Activated T-cell treated with anti-CD3 and anti-CD28 coated beads, Interleukin-2, amount 50 U/mL, for 24 hours (primary cell): ENCODE data around the gene SCAP.
"Not testable (repeated sequence)": the region's sequence is repeated elsewhere in the genome, so short reads cannot be mapped to it uniquely, and the experiment has no call there.

Experiments
- DNase-seq: peaks from one replicate; pipeline ENCODE4 v3.0.0-alpha.2; 2020
- H3K27ac Mint-ChIP-seq: 2 replicates; pipeline ENCODE4 v1.8.0; 2020; ENCODE audit warnings: mild to moderate bottlenecking, mixed read lengths
- H3K27me3 Mint-ChIP-seq: 2 replicates; pipeline ENCODE4 v1.8.0; 2020; ENCODE audit warnings: mixed read lengths
- H3K36me3 Mint-ChIP-seq: 2 replicates; pipeline ENCODE4 v1.8.0; 2020; ENCODE audit warnings: low read depth, mixed read lengths
- H3K4me1 Mint-ChIP-seq: 2 replicates; pipeline ENCODE4 v1.8.0; 2020; ENCODE audit warnings: low read depth, mixed read lengths
- H3K4me3 Mint-ChIP-seq: 2 replicates; pipeline ENCODE4 v1.8.0; 2020; ENCODE audit warnings: mild to moderate bottlenecking, moderate library complexity, mixed read lengths
- H3K9me3 Mint-ChIP-seq: 2 replicates; pipeline ENCODE4 v1.8.0; 2020; ENCODE audit warnings: mixed read lengths

SCAP gene

DNA sequence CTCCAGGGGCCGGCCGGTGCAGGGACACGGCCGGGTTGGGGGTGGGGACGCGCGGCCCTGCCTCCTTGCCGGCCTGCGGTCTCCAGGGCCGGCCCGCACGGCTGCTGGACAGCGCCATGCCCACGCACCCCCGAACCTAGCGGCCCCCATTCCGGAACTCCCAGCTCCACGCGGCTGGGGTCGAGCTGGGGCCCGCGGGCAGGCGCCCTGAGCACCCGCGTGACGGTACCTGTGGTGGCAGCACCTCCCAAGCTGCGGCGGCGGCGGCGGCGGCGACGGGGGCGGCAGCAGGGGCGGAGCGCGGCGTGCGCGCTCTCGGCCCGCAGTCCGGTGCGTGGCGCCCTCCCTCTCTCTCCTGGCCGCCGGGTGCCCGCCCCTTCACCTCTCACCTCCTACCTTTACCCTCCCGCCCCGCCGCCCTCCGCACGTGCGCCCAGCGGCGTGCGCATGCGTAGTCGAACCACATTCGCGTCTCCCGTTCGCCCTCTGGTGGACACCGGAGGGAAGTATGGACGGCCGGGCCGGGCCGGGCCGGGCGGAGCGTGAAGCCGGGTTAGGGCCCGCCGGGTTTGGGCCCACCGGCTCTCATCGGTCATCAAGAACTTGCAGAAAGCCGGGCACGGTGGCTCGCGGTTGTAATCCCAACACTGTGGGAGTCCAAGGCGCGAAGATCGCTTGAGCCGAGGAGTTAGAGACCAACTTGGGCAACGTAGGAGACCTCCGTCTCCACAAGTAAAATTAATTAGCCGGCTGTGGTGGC lies at the start of gene SCAP:
TSS of gene SCAP (minus strand) at position 372 of the 760 bp plus-strand sequence. CDS start 32,948 bp downstream, outside the sequence.
- H3K9me3 Mint-ChIP-seq = no peaks in the 10 kb centered on the region
- H3K27ac Mint-ChIP-seq = peak within 1 kb of the TSS; percentile 95
- peaks cover 39% of the 10 kb centered on the region for H3K4me1 Mint-ChIP-seq
- DNase-seq = peak; percentile 98
- H3K36me3 Mint-ChIP-seq = peaks cover 13% of the 10 kb centered on the region
- peak within 1 kb of the TSS; percentile 96 for H3K4me3 Mint-ChIP-seq
- H3K27me3 Mint-ChIP-seq = no peaks in the 10 kb centered on the region

GRCh38 chr3:47523310-47524073 lies 47.8 kb upstream of the SCAP start:
- Mint-ChIP-seq H3K36me3 (no peaks in the 10 kb centered on the region), H3K27ac (no peak overlapping the region), H3K9me3 (peaks cover 4% of the 10 kb centered on the region)

DNA sequence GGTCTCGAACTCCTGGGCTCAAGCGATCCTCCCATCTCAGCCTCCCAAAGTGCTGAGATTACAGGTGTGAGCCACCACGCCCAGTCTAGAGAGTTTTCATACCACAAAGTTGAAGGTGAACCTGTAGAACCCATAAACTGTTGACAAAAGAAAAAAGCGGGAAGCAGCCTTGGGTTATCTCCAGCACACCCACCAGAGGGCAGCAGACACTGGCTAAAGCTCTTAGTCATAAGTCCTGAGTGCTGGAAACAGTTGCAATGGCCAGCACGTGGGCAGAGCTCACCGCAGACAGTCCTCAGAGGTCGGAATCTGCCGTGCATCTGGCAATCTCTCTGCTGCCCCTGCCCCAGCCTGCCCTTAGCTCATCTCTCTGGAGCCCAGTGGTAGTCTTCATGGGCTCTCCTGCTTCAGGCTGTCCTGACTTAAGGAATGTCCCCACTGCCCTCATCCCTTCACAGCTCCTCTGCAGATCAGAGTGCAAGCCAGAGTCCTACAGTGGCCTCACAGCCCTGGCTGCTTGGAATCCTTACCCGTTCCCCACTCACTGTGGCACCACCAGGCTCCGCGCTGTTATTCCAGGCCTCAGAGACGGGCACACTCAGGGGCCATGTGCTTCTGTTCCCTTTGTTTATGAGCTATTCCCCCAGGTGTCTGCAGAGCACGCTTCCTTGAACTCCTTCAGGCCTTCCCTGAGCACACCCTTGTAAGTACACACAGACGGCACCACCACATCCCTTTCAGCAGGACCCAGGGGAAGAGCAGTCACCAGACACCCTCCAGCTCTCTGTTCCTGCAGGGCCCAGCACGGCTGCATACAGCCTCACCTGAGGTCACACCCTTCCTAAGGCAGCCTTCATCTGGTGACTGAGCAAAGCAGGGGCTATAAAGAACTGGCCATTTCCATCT lies 46.6 kb upstream of the SCAP start:
- Mint-ChIP-seq H3K4me1 (peaks cover 9% of the 10 kb centered on the region), H3K4me3 (no peak overlapping the region), H3K27ac (peak overlapping the region; percentile 46), H3K27me3 (no peaks in the 10 kb centered on the region), H3K9me3 (no peaks in the 10 kb centered on the region), H3K36me3 (no peaks in the 10 kb centered on the region)
- DNase-seq = peak; percentile 81

More at GRCh38 chr3:47523310-47524073, 47.8 kb upstream of the SCAP start:
- no peak overlapping the region for H3K4me3 Mint-ChIP-seq
- H3K27me3 Mint-ChIP-seq = no peaks in the 10 kb centered on the region
- no peak for DNase-seq
- peaks cover 9% of the 10 kb centered on the region for H3K4me1 Mint-ChIP-seq

- Mint-ChIP-seq H3K9me3 (no peaks in the 10 kb centered on the region), H3K4me3 (no peak overlapping the region), H3K27me3 (no peaks in the 10 kb centered on the region), H3K36me3 (no peaks in the 10 kb centered on the region), H3K27ac (no peak overlapping the region), H3K4me1 (peaks cover 9% of the 10 kb centered on the region)
- DNase-seq = no peak
Observed at GRCh38 chr3:47520756-47521155, 45.0 kb upstream of the SCAP start.

DNA sequence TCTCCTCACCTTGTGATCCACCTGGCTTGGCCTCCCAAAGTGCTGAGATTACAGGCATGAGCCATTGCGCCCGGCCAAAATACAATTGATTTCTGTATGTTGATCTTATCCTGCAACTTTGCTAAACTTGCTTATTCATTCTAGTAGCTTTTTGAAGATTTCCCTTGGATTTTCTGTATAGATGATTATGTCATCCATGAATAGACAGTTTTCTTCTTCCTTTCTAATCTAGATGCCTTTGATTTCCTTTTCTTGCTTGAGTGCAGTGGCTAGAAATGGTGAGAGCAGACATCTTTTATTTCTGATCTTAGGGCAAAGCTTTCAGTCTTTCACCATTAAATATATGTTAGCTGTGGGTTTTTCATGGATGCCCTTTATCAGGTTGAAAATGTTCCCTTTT lies 42.2 kb upstream of the SCAP start:
- Mint-ChIP-seq H3K27ac (no peak overlapping the region), H3K4me3 (no peak overlapping the region), H3K27me3 (no peaks in the 10 kb centered on the region), H3K9me3 (no peaks in the 10 kb centered on the region), H3K36me3 (peaks cover 5% of the 10 kb centered on the region), H3K4me1 (peaks cover 15% of the 10 kb centered on the region)
- no peak for DNase-seq

DNA sequence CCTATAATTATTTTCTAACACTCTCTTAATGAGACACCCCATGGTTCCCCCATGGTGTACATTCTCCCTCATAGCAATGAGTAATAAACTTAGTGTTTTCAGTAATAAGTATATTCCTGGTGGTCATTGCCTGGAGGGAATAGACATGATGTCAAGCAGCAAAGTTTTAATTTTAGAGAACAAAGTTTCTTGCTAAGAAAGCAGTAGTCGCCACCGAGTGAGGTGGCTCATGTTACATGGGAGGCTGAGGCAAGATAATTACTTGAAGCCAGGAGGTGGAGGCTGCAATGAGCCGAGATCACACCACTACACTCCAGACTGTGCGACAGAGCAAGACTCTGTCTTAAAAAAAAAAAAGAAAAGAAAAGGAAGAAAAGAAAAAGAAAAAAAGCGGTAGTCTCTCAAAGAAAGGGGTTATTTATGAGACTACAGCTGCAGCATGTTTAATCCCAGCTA lies 40.2 kb upstream of the SCAP start:
- Mint-ChIP-seq H3K36me3 (peaks cover 23% of the 10 kb centered on the region), H3K4me1 (peaks cover 19% of the 10 kb centered on the region), H3K27me3 (no peaks in the 10 kb centered on the region), H3K9me3 (no peaks in the 10 kb centered on the region), H3K4me3 (no peak overlapping the region), H3K27ac (no peak overlapping the region)
- no peak for DNase-seq

GRCh38 chr3:47515100-47515499 lies 39.4 kb upstream of the SCAP start:
- peak overlapping the region; percentile 39 for H3K4me3 Mint-ChIP-seq
- no peak for DNase-seq
- H3K9me3 Mint-ChIP-seq = no peaks in the 10 kb centered on the region
- H3K4me1 Mint-ChIP-seq = peaks cover 19% of the 10 kb centered on the region
- H3K27ac Mint-ChIP-seq = no peak overlapping the region
- no peaks in the 10 kb centered on the region for H3K27me3 Mint-ChIP-seq
- H3K36me3 Mint-ChIP-seq = peaks cover 30% of the 10 kb centered on the region

- H3K27ac Mint-ChIP-seq = peak within 1 kb of the TSS; percentile 100
- H3K27me3 Mint-ChIP-seq = no peaks in the 10 kb centered on the region
- peaks cover 48% of the 10 kb centered on the region for H3K36me3 Mint-ChIP-seq
- H3K4me3 Mint-ChIP-seq = peak within 1 kb of the TSS; percentile 98
- peaks cover 19% of the 10 kb centered on the region for H3K4me1 Mint-ChIP-seq
- peak; percentile 98 for DNase-seq
- no peaks in the 10 kb centered on the region for H3K9me3 Mint-ChIP-seq
Observed at GRCh38 chr3:47513125-47513929, 37.6 kb upstream of the SCAP start, which contains the start of gene ELP6. Gene ELP6, minus strand, starts transcription at chr3:47513712. Its CDS starts 122 bp downstream, at chr3:47513590.

DNA sequence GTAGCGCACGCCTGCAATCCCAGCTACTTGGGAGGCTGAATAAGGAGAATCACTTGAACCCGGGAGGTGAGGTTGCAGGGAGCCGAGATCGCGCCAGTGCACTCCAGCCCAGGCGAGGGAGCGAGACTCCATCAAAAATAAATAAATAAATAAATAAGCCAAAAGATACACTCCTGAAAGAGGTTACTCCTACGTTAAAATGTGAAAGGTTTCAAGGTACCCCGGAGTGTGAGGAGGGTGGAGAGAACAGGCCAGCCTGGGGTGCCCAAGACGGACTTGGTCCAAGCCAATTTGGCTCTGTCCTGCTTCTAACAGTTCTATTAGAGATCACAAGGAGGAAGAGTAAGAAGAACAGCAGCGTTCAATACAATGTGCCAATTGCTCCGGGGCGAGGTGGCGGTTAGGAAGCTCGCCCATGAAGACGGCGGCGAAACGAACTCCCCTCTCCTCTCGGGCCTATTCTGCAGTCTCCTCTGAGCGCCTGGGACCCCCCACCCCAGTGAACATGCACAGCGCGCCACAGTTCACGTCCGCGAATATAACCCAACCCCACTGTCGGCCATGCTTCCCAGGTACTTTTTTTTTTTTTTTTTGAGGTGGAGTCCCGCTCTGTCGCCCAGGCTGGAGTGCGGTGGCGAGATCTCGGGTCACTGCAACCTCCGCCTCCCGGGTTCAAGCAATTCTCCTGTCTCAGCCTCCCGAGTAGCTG lies 36.8 kb upstream of the SCAP start:
- H3K27ac Mint-ChIP-seq = peak overlapping the region; percentile 100
- H3K36me3 Mint-ChIP-seq = peaks cover 54% of the 10 kb centered on the region
- H3K27me3 Mint-ChIP-seq = no peaks in the 10 kb centered on the region
- H3K9me3 Mint-ChIP-seq = no peaks in the 10 kb centered on the region
- H3K4me1 Mint-ChIP-seq = peaks cover 19% of the 10 kb centered on the region
- peak overlapping the region; percentile 98 for H3K4me3 Mint-ChIP-seq
- DNase-seq = no peak

- not testable (repeated sequence) for DNase-seq, H3K27ac Mint-ChIP-seq, H3K9me3 Mint-ChIP-seq, H3K27me3 Mint-ChIP-seq, H3K4me3 Mint-ChIP-seq, H3K4me1 Mint-ChIP-seq
- H3K36me3 Mint-ChIP-seq = peaks cover 88% of the 10 kb centered on the region
Observed at GRCh38 chr3:47505267-47505666, 29.5 kb upstream of the SCAP start.

- Mint-ChIP-seq H3K9me3 (no peaks in the 10 kb centered on the region), H3K27ac (no peak overlapping the region), H3K27me3 (no peaks in the 10 kb centered on the region), H3K36me3 (peaks cover 86% of the 10 kb centered on the region), H3K4me1 (no peaks in the 10 kb centered on the region), H3K4me3 (no peak overlapping the region)
- DNase-seq = no peak
Observed at GRCh38 chr3:47504113-47504512, 28.4 kb upstream of the SCAP start.

DNA sequence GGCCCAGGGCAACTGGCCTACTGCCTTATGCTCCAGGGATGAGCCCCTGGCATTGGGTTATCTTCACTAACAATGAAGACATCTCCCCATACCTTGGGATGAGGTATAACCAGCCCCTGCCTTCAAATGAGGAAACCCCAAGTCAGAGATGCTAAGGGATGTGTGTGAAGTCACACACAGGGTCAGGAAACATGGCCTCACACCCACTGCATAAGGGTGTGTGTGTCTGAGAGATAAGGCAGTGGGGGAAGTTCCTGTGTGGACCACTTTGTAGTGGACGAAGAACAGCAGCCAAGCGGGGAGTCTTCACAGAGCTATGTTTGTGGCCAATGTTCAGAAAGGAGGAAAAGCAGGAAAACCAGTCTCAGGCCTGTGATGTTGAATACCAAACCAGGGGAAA lies 27.3 kb upstream of the SCAP start:
- H3K36me3 Mint-ChIP-seq = peaks cover 87% of the 10 kb centered on the region
- no peak overlapping the region for H3K27ac Mint-ChIP-seq
- H3K4me1 Mint-ChIP-seq = no peaks in the 10 kb centered on the region
- H3K27me3 Mint-ChIP-seq = no peaks in the 10 kb centered on the region
- no peak overlapping the region for H3K4me3 Mint-ChIP-seq
- no peak for DNase-seq
- H3K9me3 Mint-ChIP-seq = no peaks in the 10 kb centered on the region

DNA sequence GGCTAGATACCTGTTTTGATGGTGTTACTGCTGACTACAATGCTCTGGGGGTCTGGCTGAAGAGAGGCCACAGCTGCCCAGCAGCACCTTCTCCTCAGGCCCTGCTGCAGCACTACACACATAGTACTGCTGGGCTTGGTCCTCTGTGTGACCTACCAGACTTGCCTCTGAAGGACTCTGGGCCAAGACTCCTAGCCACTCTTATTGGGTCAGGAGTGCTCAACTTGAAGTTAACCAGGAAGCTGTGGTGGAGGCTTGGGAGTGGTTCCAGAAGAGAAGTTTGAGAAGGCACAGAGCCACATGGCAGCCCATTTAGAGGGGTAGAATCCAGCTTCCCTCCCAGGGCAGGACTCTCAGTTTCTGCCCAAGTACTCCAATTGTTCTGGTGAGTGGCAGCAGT lies 21.2 kb upstream of the SCAP start:
- H3K27me3 Mint-ChIP-seq = no peaks in the 10 kb centered on the region
- peaks cover 77% of the 10 kb centered on the region for H3K36me3 Mint-ChIP-seq
- no peak overlapping the region for H3K4me3 Mint-ChIP-seq

More for the DNA sequence above, 21.2 kb upstream of the SCAP start:
- Mint-ChIP-seq H3K27ac (no peak overlapping the region), H3K4me1 (no peaks in the 10 kb centered on the region), H3K9me3 (no peaks in the 10 kb centered on the region)
- no peak for DNase-seq
